Neutrophil (primary cell): ENCODE results near the gene PPIE.

Source experiments
- H3K27ac ChIP-seq: fragments of 200-600 bp; sonication (generic); 2 replicates; pipeline ENCODE4 v1.5.1; 2016; ENCODE audit warnings: mild to moderate bottlenecking, moderate library complexity
- H3K27me3 ChIP-seq: fragments of 200-600 bp; sonication (generic); 2 replicates; pipeline ENCODE4 v1.6.0; 2016; ENCODE audit warnings: mild to moderate bottlenecking
- H3K36me3 ChIP-seq: fragments of 200-600 bp; sonication (generic); 2 replicates; pipeline ENCODE4 v1.5.1; 2017
- H3K4me1 ChIP-seq, 2 experiments: fragments of 200-600 bp in 1 of 2; sonication (generic) in 1 of 2; 1 replicate in 1 of 2; 2 replicates in 1 of 2; pipeline versions ENCODE4 v1.5.1 to v1.6.1; 2013 to 2016; ENCODE audit warnings: low read depth in 1 of 2, low read length in 1 of 2, mild to moderate bottlenecking in 1 of 2, moderate library complexity in 1 of 2; ENCODE audit not compliant: control insufficient read depth in 1 of 2, insufficient read depth in 1 of 2
- H3K4me3 ChIP-seq, 2 experiments: fragments of 200-600 bp in 1 of 2; sonication (generic) in 1 of 2; 1 replicate in 1 of 2; 2 replicates in 1 of 2; pipeline ENCODE4 v1.5.1; 2013 to 2016; ENCODE audit warnings: low read depth in 1 of 2, low read length in 1 of 2, mild to moderate bottlenecking in 1 of 2, moderate library complexity in 1 of 2
- H3K9me3 ChIP-seq: fragments of 200-600 bp; sonication (generic); 2 replicates; pipeline ENCODE4 v1.5.1; 2016
- CTCF ChIP-seq: fragments of 200-600 bp; sonication (generic); IDR thresholded peaks from 2 replicates; pipeline ENCODE4 v1.5.1; 2016; ENCODE audit warnings: antibody characterized with exemption

The PPIE gene

GRCh38 chr1:39812913-39813312, 74.2 kb downstream of the PPIE start:
- Histone ChIP-seq H3K4me1 (peaks cover 8 to 13% of the 10 kb centered on the region in 2 experiments), H3K36me3 (peaks cover 4% of the 10 kb centered on the region), H3K9me3 (no peaks in the 10 kb centered on the region), H3K27ac (no peak overlapping the region), H3K4me3 (no peak overlapping the region), H3K27me3 (no peaks in the 10 kb centered on the region)
- no peak for TF ChIP-seq CTCF
